Suprapubic skin (tissue), 4 donors: ENCODE data around the gene ARHGAP18. TPM values are rescaled to one million over a fixed set of nuclear protein-coding genes. Genes with fewer than 3 reads are reported as not detected.
A peak's percentile ranks its signal among the peaks of the same experiment; 100 is the strongest.

Experiments used
- DNase-seq, 2 donors: peaks; one replicate each; pipeline ENCODE4 v3.0.0-alpha.2; 2019; ENCODE audit warnings: low spot score in 2 of 2
- H3K27ac ChIP-seq: fragments of 200-600 bp; sonication (generic); one replicate; pipeline ENCODE4 v1.5.1; 2019
- H3K27me3 ChIP-seq: fragments of 200-600 bp; sonication (generic); one replicate; pipeline ENCODE4 v1.5.1; 2019
- H3K36me3 ChIP-seq: fragments of 200-600 bp; sonication (generic); one replicate; pipeline ENCODE4 v1.5.1; 2019
- H3K4me1 ChIP-seq: fragments of 200-600 bp; sonication (generic); one replicate; pipeline ENCODE4 v1.5.1; 2019
- H3K4me3 ChIP-seq: fragments of 200-600 bp; sonication (generic); one replicate; pipeline ENCODE4 v1.5.1; 2019; ENCODE audit warnings: mild to moderate bottlenecking
- H3K9me3 ChIP-seq: fragments of 200-600 bp; sonication (generic); one replicate; pipeline ENCODE4 v1.5.1; 2019
- CTCF ChIP-seq, 2 donors: fragments of 200-600 bp in 1 of 2; fragments of 450-650 bp in 1 of 2; sonication (generic) in 1 of 2; IDR thresholded peaks; one replicate each; pipeline ENCODE4 v1.5.1; 2016 to 2019; ENCODE audit warnings: antibody characterized with exemption in 2 of 2, mild to moderate bottlenecking in 1 of 2, moderate library complexity in 1 of 2
- EP300 ChIP-seq: sonication (generic); formaldehyde crosslinking; IDR thresholded peaks from one replicate; pipeline ENCODE4 v1.6.1; 2017; ENCODE audit warnings: antibody characterized with exemption
- POLR2A ChIP-seq, 2 donors: fragments of 450-650 bp; IDR thresholded peaks; one replicate each; pipeline ENCODE4 v1.6.1; 2017; ENCODE audit warnings: antibody characterized with exemption in 2 of 2, mild to moderate bottlenecking in 2 of 2, moderate library complexity in 2 of 2
- POLR2AphosphoS5 ChIP-seq, 3 donors: sonication (generic); formaldehyde crosslinking; IDR thresholded peaks; one replicate each; pipeline ENCODE4 v1.6.1; 2017; ENCODE audit warnings: antibody characterized with exemption in 3 of 3
- WGBS: methylation state at CpG from one replicate; pipeline ENCODE4 v1.1.5; 2018; 5-methylcytosine and 5-hydroxymethylcytosine counted together
- total RNA-seq, 4 donors: library from RNA; depleted of rRNA; stranded (reverse); fragments of >200 nt; gene quantifications; one replicate each; pipeline ENCODE4 v1.1.0, GENCODE V29; 2016

The ARHGAP18 gene
- total RNA-seq, 4 donors from 2014 or later = 7.1 to 14.2 (median 11.0) TPM

- Histone ChIP-seq H3K9me3 (no peaks in the 10 kb centered on the region), H3K4me3 (no peak overlapping the region), H3K36me3 (no peaks in the 10 kb centered on the region), H3K4me1 (peaks cover 41% of the 10 kb centered on the region), H3K27ac (no peak overlapping the region), H3K27me3 (no peaks in the 10 kb centered on the region)
- 93% methylated on average over 2 of the region's 2 CpGs for WGBS
- no peak for DNase-seq
- TF ChIP-seq EP300 (no peak), POLR2A (IDR thresholded peaks at IDR 0.05) (no peak), POLR2AphosphoS5 (IDR thresholded peaks at IDR 0.05) (no peak), CTCF (IDR thresholded peaks at IDR 0.05) (no peak)
These were observed 62.9 kb downstream of the ARHGAP18 start for GRCh38 chr6:129647044-129647443.

- no peaks in the 10 kb centered on the region for H3K9me3 ChIP-seq
- TF ChIP-seq EP300 = no peak
- no peak for TF ChIP-seq CTCF (IDR thresholded peaks at IDR 0.05)
- no peak for TF ChIP-seq POLR2AphosphoS5 (IDR thresholded peaks at IDR 0.05)
- TF ChIP-seq POLR2A (IDR thresholded peaks at IDR 0.05) = no peak
- WGBS = 59% methylated on average over 5 of the region's 5 CpGs
- H3K4me3 ChIP-seq = no peak overlapping the region
- DNase-seq = no peak
- peak overlapping the region; percentile 36 for H3K27ac ChIP-seq
- no peaks in the 10 kb centered on the region for H3K27me3 ChIP-seq
- H3K4me1 ChIP-seq = peaks cover 41% of the 10 kb centered on the region
- no peaks in the 10 kb centered on the region for H3K36me3 ChIP-seq
These were observed 63.3 kb downstream of the ARHGAP18 start for GRCh38 chr6:129646642-129647041.

GRCh38 chr6:129645830-129646579, 64.0 kb downstream of the ARHGAP18 start:
- Histone ChIP-seq H3K4me1 (peaks cover 41% of the 10 kb centered on the region), H3K36me3 (no peaks in the 10 kb centered on the region), H3K27me3 (no peaks in the 10 kb centered on the region), H3K9me3 (no peaks in the 10 kb centered on the region), H3K4me3 (no peak overlapping the region), H3K27ac (peak overlapping the region; percentile 38)
- WGBS = 77% methylated on average over 3 of the region's 3 CpGs
- no peak for DNase-seq
- TF ChIP-seq POLR2AphosphoS5 (IDR thresholded peaks at IDR 0.05) (no peak), POLR2A (IDR thresholded peaks at IDR 0.05) (no peak), EP300 (no peak), CTCF (IDR thresholded peaks at IDR 0.05) (no peak)

GRCh38 chr6:129645106-129645829, 64.7 kb downstream of the ARHGAP18 start:
- peak overlapping the region; percentile 38 for H3K27ac ChIP-seq
- H3K4me1 ChIP-seq = peaks cover 41% of the 10 kb centered on the region
- H3K4me3 ChIP-seq = no peak overlapping the region
- H3K36me3 ChIP-seq = no peaks in the 10 kb centered on the region
- 55% methylated on average over 6 of the region's 6 CpGs for WGBS
- H3K9me3 ChIP-seq = no peaks in the 10 kb centered on the region
- no peak for TF ChIP-seq CTCF (IDR thresholded peaks at IDR 0.05)
- TF ChIP-seq POLR2A (IDR thresholded peaks at IDR 0.05) = no peak
- TF ChIP-seq EP300 = no peak
- TF ChIP-seq POLR2AphosphoS5 (IDR thresholded peaks at IDR 0.05) = no peak
- no peaks in the 10 kb centered on the region for H3K27me3 ChIP-seq
- DNase-seq = no peak

GRCh38 chr6:129644567-129645015, 65.4 kb downstream of the ARHGAP18 start:
- Histone ChIP-seq H3K27ac (peak overlapping the region; percentile 38), H3K4me1 (peaks cover 41% of the 10 kb centered on the region), H3K4me3 (no peak overlapping the region), H3K9me3 (no peaks in the 10 kb centered on the region), H3K27me3 (no peaks in the 10 kb centered on the region), H3K36me3 (no peaks in the 10 kb centered on the region)
- TF ChIP-seq EP300 (no peak), POLR2A (IDR thresholded peaks at IDR 0.05) (no peak), CTCF (IDR thresholded peaks at IDR 0.05) (no peak), POLR2AphosphoS5 (IDR thresholded peaks at IDR 0.05) (no peak)
- WGBS = 41% methylated on average over 1 of the region's 1 CpG
- no peak for DNase-seq
